Lung microvascular endothelial cell (primary cell): ENCODE measurements around the gene MAP2K3. TPM values are rescaled to one million over a fixed set of nuclear protein-coding genes. Genes with fewer than 3 reads are reported as not detected.
"Not testable (repeated sequence)": the region's sequence is repeated elsewhere in the genome, so short reads cannot be mapped to it uniquely, and the experiment has no call there.

Experiments used
- DNase-seq, 2 donors: peaks; one replicate each; pipeline versions ENCODE4 v3.0.0 to v3.0.0-alpha.2; 2010; ENCODE audit warnings: low read depth in 2 of 2
- total RNA-seq: library from RNA; depleted of rRNA; stranded (reverse); fragments of >200 nt; gene quantifications from 2 replicates; pipeline ENCODE4 v1.2.1, GENCODE V29; 2014

The MAP2K3 gene
- total RNA-seq, 1 donor from 2014 or later: 10.7 TPM

DNA sequence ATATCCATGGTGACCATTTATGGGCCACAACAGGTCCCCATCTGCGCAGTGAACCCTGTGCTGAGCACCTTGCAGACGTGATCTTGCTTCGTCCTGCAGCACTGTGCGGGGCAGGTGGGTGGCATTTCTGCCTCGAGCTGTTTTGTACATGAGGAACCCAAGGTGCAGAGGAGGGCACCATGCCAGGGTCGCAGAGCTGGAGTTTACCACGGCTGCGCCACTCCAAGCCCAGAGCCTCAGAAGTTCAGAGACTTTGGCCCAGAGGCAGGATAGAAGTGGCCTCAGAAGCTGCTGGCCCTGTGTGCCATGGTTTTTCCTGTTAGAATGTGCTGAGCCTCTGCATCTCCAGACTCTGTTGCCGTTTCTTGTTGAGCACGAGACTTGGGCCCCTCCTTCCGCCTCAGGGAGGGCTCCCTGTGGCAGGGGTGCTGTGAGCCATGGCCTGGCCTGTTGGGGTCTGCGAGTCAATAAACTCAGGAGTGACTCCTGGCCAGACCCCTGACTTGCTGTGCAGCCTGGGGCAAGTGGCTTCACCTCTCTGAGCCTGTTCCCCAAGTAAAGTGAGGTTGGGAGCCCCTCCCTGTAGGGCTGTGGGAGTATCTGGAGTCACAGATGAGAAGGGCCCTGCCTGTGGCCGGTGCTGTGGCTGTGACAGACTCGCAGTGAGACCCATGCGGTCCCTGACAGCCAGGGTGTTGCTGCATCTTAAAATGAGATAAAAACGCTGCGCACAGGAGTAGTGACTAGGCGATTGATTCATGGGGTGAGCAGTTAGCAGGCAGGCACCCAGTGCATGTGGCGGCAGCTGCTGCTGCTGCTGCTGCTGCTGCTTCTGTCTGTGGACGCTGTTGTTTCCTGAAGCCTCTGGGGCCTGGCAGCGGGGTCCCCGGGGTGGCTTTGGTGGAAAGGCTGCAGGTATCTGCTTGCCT, 11.8 kb downstream of the MAP2K3 start:
- DNase-seq: no peak

DNA sequence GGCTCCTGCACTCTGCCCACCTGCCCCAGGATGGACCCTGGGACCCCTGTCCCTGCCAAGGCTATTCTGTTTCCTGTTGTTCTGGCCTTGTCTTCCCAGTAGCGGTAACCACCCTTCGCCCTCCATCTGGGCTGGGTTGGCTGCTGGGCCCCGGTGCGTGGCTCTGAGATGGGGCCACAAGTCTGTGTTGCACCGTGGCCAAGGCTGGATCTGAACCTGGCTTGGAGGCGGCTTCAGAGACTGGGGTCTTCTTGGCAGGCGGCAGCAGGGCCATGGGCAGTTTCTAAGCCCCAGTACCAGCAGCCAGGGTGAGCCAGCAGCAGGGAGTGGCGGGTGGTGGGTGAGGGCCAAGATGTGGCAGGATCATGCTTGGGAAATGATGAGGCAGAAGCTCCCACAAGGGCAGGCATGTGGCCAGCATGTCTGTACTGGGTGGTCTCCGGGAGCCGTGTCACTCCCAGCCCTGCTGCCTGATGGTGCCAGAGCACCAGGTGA, 12.6 kb downstream of the MAP2K3 start:
- no peak for DNase-seq

DNA sequence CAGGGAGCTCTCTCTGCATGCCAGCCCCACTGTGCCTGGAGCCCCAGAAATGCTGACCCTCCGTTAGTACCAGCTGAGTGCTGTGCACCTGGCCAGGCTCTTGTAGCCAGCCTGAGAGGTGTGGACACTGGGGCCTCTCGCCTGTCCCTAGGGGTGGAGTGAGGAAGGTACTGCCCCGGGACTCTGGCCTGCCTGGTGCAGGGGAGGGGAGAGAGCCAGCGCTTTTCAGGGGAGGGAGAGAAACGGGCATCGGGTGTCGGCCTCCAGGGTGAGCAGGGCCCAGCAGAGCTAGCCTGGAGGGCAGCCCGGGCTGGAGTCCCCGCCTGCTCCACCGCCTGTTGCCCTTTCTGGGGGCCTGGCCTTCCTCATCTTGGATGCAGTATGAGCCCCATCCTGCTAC, 13.1 kb downstream of the MAP2K3 start:
- no peak for DNase-seq

DNA sequence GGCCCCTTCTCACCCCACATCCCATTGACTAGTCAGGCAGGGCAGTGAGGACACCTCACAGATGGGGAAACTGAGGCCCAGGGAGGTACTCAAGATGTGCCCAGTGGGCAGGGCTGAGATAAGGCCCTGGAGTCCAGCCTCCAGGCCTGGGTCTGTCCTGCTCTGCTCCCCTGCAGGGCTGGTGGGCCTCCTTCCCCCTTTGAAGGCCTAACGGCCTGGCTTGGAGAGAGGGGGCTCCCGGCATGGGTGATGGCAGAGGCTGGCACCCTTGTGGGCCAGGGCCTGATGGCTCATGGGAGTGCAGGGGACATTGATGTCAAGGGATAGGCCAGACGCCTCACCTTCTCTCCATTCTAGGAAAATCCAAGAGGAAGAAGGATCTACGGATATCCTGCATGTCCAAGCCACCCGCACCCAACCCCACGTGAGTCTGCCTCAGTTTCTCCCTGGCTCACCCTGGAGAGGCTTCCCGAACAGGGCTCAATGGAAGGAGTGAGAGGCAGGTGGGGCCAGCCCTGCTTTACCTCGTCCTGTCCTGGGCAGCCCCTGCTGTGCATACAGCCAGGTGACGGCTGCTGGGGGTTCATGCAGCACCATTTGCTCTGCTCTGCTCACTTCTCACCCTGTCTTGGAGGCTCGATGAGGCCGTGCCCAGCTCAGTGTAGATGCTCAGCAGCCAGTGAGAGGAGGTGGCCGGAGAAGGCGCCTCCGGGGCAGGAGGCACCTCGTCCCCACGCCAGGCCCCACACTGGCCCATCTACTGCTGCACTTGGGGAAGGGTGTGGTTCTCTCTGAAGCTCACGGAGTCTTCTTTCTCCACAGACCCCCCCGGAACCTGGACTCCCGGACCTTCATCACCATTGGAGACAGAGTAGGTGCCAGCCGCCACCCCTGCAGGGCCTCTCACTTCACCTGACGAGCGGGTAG, 13.8 kb downstream of the MAP2K3 start:
- DNase-seq: no peak

DNA sequence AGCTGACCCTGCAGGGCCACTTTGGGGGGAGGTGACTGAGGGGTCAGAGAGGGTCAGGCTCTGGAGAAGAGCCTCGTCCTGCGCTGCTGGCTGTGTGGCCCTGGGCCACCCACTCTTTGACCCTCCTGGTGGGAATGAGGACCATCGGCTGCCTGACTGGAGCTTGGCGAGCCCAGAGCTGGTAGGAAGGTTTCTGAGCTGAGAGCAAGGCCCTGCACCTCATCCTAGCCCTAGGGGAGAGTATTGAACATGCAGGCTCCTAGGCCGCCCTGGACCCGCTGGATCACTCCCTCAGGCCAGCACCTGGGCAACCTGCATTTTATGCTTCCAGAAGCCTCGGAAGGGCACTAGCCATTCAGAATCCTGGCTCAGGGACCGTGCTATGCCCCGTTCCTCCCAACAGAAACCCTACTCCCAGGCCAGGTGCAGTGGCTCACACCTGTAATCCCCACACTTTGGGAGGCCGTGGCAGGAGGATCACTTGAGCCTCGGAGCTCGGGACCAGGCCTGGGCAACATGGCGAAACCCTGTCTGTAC, 14.5 kb downstream of the MAP2K3 start:
- no peak for DNase-seq

DNA sequence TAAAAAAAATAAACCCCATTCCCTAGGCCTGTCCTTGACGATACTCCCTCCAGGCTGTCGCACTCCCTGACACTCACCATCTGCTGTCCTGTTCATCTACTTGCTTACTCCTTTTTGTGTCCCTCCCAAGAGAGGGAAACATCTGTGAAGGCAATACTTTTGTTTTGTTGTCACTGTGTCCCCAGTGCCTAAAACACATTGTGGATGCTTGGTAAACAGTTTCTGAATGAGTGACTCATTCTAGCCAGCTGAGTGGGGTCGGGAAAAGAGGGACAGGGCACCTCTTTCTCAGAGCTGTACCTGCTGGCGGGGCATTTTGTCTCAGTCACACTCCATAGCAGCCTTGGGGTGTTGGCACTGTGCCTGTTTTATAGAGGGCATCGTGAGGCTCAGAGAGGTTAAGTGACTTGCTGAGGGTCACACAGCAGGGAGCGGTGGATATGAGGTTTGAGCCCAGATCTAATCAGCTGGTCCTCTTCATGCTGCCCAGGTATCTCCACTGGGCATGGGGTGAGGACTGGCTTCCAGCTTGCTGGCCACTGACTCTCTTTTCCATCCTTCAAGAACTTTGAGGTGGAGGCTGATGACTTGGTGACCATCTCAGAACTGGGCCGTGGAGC, 15.6 kb downstream of the MAP2K3 start:
- DNase-seq: no peak

DNA sequence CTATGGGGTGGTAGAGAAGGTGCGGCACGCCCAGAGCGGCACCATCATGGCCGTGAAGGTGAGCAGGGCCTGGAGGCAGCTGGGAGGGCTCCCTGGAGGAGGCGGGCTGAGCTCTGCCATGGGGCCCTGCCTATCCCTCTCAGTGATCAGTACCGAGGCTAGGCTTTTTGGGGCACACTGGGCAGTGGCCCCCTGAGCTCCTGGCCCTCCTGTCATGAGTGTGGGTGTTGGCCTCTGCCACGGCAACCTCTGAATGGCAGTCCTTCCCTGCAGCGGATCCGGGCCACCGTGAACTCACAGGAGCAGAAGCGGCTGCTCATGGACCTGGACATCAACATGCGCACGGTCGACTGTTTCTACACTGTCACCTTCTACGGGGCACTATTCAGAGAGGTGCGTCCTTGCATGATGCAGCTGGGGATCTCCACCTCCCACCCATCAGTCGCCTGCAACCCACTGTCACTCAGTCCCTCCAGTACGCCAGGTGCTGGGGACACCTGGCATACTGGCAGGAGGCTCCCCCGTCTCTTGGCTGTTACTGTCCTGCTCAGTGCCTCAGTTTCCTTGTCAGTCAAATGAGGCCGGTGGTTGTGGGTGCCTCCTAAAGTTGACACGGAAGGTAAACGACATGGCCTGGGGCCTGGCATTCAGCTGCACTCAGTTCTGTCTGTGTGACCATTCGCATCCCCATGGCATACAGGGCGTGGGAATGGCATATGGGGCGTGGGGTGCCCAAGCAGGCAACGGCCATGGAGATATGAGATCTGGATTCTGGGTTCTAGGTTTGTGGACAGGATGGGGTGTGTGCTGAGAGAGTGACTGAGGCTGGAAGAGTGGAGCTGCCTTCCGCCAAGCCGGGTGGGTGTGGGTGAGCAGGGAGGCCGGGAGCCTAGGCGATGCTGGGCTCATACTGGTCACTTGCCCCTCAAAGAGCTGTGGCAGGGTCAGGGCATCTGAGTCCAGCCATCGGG, 16.4 kb downstream of the MAP2K3 start:
- DNase-seq: no peak

DNA sequence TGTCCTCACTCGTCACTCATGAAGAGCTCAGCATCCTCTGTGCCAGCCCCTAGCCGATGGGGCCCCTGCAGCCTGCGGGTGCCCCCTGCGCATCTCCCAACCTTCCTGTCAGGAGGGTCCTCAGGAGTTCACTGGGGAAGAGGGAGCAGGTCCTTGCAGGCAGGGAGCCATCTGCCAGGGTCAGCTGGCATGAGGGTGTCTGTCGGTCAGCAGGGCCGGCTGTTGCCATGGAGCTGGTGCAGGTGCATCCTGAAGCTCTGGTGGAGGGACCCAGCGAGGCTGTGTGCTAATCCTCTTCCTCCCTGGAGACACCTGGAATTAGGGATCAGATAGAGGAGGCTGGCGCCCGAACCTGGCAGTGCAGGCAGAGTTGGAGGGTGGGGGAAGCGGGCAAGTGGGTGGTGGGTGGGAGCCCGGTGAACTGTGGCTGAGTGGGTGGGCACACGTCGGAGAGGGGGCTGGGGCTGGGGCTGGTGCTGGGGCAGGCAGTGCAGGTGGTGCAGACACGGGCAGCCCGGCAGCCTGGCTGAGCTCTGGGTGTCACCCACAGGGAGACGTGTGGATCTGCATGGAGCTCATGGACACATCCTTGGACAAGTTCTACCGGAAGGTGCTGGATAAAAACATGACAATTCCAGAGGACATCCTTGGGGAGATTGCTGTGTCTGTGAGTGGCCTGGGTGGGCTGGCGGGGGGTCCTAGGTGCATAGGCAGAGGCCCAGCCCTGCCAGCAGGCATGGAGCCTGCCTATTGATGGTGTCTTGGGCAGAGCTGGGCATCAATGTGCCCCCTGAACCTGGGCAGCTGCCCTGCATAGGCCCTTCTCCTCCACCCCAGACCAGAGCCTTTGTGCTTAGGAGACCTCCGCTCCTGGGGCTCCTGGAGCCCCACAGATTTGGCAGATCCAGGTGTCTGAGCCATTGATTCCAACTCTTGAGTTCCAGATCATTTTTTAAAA, 17.4 kb downstream of the MAP2K3 start:
- peak in 1 of 2 donors; percentile 37 for DNase-seq

DNA sequence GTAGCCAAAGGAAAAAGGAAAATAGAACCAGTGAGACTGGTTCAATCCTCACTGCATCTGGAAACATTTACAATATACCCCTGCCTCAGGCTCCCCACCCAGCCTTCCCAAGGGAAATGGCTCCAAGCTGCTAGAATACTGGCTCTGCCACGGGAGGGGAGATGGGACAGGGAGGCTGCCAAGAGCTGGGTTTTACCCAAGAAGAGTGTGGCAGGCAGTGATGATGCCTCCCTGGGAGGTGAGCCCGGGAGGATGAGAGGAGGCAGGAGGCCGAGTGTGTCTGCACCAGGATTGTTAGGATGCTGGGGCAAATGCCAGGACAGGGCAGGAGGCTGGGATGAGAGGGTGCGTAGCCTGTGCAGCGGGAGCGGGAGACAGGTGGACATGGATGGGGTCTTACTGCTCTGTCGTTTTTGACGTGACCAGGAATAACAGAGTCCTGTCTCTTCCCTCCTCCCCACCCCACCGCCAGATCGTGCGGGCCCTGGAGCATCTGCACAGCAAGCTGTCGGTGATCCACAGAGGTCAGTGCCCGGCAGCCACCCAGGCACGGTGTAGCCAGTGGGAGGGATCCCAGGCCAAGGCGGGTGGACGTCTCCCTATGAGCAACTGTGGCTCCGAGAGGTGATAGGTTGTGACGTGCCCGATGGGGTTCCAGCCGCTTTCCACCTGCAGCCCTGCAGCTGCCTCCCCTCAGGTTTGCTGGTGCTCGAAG, 18.4 kb downstream of the MAP2K3 start:
- DNase-seq: no peak

DNA sequence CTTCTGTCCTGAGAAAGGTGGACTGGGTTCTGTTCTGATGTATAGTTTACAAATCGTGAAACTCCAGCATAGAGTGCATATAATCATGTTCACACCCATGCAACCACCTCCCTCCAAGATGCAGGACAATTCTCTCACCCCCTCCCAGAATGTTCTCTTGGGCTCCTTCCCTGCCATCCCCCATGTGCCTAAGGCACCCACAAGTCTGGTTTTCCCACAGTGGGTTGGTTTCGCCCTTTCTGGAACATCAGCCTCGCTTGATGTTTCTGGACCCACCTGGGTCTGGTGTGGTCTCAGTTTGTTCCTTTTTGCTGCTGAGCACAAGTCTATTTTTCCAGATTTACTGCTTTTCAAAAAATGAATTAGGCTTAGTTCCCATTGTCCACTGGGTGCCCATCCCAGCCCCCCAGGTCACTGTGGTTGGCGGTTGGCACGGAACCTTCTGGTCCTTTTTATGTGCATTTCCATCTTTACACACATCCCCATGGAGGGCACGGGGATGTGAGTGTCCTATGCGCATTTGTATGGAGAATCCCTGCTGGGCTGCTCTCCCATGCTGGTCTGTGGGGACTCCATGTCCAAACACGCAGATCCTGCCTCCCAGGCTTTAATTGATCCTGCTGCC, 19.0 kb downstream of the MAP2K3 start:
- no peak for DNase-seq

DNA sequence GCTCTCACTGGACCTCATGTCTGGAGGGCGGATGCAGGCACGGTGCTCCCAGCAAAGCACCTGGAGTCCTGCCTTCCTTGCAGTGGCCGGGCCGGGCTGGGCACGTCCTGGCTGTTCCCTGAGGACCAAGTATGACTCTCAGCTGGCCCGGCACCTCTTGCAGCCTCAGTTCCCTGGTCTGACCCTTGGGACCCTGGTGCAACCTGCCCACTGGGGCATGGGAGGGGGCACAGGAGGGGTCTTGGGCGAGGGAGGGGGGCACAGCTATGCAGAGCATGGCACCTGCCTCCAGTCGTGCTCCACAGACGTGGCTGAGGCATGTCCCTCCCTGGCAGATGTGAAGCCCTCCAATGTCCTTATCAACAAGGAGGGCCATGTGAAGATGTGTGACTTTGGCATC, 19.6 kb downstream of the MAP2K3 start:
- DNase-seq: no peak

DNA sequence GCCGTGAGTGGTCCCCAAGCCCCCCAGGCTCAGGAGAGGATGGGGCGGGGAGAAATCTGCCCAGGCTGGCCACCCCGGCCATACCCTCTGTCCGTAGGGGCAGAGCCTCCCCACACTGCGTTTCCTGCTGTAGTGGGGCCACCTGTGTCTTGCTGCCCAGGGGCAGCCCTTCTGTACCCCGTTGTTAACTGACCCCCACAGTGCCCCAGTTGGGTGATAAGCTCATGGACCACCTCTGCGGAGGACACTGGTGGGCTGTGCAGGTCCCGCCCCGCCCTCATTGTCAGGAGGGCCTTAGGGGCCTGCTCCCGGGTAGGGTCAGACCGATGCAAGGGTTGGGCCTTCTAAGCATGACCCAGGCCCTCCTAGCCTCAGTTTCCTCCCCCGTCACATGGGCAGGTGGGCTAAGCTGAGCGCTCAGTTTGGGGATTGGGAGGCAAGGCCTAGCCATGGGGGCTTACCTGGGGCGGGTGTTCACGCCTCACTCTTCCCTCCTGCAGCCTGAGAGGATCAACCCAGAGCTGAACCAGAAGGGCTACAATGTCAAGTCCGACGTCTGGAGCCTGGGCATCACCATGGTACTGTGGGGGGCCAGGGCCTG, 20.1 kb downstream of the MAP2K3 start:
- not testable (repeated sequence) for DNase-seq

DNA sequence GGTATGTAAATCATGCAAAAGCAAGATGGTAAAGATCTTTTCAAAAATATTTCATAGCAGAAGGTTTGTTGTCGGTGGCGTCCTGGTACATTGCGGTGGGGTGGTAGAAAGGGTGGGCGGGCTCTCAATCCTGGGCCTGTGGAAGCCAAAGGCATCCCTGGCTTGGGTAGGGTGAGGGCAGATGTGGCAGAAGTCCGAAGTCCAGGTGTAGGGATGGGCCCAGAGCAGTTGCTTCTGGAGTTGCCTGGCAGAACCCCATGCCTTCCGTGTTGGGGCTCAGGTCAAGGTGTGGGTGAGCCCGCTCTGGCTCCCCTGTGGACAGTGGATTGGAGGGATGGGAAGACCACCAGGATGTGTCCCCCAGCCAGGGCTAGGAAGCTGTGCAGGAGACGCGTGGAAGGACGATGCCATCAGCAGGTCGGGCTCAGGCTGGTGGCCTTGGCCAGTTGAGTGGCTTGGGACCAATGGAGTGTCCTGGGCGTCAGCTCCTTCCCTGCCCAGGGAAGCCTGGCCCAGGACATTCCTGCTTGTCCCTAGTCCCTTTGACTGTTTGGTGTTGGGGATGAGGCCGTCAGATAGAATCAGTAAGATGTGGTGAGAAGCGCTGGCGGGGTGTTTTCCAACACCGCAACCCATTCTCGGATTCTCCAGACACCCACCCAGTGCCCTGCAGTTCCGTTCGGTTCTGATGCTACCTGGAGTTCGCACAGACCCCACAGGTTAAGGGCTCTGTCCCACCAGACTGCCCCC, 21.1 kb downstream of the MAP2K3 start:
- not testable (repeated sequence) for DNase-seq

DNA sequence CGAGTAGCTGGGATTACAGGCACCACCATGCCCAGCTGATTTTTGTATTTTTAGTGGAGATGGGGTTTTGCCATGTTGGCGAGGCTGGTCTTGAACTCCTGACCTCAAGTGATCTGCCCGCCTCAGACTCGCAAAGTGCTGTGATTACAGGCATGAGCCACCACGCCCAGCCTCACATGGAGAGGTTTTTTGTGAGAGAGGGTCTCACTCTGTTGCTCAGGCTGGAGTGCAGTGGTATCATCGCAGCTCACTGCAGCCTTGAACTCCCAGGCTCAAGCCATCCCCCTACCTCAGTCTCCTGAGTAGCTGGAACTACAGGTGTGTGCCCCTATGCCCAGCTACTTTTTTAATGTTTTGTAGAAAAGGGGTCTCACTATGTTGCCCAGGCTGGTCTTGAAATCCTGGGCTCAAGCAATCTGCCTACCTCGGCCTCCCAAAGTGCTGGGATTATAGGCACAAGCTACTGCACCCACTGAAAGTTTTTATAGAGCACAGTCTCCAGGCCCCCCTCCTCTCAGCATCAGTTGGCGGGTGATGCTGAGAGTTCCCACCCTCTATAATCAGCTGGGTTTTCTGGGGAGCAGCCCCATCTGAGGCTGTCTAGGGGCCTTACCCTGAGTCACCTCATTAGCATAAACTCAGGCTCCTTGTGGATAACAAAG, 22.2 kb downstream of the MAP2K3 start:
- not testable (repeated sequence) for DNase-seq

DNA sequence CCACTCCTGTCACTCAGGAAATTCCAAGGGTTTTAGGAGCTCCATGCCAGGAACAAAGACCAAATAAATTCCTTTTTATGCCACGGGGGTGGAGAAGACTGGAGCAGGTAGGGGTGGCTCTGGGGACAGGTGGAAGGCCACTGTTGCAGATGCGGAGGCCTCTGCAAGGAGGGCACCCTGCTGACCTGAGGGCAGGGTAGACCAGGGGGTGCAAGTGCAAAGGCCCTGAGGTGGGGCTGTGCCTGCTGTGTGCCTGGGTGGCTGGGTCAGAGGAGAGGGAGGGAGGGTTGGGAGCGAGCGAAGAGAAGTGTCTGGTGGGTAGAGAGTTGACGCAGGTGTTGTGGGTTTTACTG, 22.7 kb downstream of the MAP2K3 start:
- not testable (repeated sequence) for DNase-seq

DNA sequence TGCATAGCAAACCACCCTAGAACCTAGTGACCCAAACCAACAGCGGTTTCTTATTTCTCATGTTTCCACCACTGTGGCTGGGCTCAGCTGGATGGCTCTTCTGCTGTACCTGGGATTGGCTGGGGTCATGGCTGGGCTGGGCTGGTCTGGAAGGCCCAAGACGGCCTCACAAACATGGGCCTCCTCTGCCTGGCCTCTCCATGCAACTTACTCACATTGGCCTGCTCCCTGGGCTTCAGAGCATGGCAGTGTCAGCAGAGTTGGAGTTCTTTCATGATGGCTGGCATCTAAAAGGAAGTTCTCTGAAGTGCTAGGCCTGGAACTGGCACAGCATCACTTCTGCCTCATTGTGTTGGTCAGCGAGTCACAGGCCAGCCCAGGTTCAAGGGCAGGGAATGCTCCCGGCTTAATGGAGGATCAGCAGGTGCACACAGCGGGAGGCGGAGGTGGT, 24.4 kb downstream of the MAP2K3 start:
- DNase-seq: not testable (repeated sequence)
